ENCODE results near the gene PAX7.
A peak's percentile ranks its signal among the peaks of the same experiment; 100 is the strongest.
"Not testable (repeated sequence)": the region's sequence is repeated elsewhere in the genome, so short reads cannot be mapped to it uniquely, and the experiment has no call there.

The PAX7 gene

DNA sequence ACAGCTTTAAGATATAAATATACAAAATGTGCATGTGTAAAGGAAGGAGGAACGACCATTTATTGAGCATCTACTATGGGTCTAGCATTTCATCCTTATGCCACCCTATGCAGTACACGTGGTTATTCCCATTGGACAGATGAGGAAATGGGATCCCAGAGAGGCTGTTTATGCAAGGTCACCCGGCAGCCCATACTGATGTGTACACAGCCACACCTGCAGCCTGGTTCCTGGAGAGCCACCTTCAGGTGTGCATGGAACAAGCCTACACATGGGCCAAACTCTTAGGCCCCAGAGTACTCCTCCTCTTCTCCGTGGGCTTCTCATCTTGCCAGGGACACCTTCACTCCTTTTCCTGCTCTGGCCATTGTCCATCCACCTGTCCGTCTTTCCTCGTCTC lies 108.8 kb downstream of the PAX7 start:
- H3K4me3 ChIP-seq (ENCODE audit: low read depth, low read length): no peak overlapping the region
- DNase-seq (ENCODE audit: low read depth): no peak

GRCh38 chr1:18739897-18740296 lies 109.3 kb downstream of the PAX7 start:
- H3K4me3 ChIP-seq (ENCODE audit: low read depth, low read length): no peak overlapping the region
- no peak for DNase-seq (ENCODE audit: low read depth)

- DNase-seq (ENCODE audit: low read depth): no peak
- H3K4me3 ChIP-seq (ENCODE audit: low read depth, low read length): no peak overlapping the region
These were observed 110.0 kb downstream of the PAX7 start for GRCh38 chr1:18740617-18741016.

DNA sequence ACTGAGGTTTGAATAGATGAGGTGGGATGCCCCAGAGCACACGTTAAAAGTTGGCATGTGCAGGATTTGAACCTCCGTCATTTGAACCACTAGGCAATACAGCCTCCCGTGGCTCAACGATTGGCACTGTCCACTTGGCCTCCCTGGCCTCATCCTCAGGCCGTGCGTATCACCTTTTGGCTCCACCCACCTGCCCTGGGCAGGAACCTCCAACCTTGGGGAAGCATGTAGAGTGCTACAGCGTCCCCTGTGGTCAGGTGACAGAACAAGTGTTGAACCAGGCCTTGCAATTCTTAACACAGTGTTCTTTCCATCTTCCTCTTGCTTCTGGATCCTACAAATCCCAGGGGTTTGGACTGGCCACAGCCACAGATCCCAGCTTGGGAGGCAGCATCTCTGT lies 112.6 kb downstream of the PAX7 start:
- no peak overlapping the region for H3K4me3 ChIP-seq (ENCODE audit: low read depth, low read length)
- DNase-seq (ENCODE audit: low read depth): no peak

GRCh38 chr1:18744381-18744780 lies 113.7 kb downstream of the PAX7 start:
- not testable (repeated sequence) for H3K4me3 ChIP-seq (ENCODE audit: low read depth, low read length); DNase-seq (ENCODE audit: low read depth)

GRCh38 chr1:18746981-18747380 lies 116.3 kb downstream of the PAX7 start:
- DNase-seq (ENCODE audit: low read depth): no peak

DNA sequence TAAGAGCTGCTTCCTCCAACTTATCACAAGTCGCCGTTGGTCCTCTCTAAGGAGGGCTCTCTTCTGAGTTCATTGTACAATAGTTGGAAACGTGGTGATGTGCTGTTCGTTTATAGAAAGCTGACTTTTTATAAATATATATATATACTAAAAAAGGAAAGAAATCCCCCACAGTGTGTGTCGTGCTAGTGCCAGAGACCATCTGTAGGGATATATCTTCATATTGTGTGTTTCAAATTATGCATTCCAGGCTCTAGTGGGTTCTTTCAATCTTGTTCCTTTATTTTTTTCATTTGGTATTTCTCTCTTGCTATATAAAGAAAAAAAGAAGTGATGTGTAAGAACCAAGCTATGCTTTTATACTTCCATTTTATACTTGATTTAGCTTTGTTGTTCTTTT lies 117.0 kb downstream of the PAX7 start:
- H3K4me3 ChIP-seq (ENCODE audit: low read depth, low read length): no peak overlapping the region
- no peak for DNase-seq (ENCODE audit: low read depth)

More at GRCh38 chr1:18746981-18747380, 116.3 kb downstream of the PAX7 start:
- H3K4me3 ChIP-seq (ENCODE audit: low read depth, low read length): no peak overlapping the region

- DNase-seq (ENCODE audit: low read depth): no peak
- no peak overlapping the region for H3K4me3 ChIP-seq (ENCODE audit: low read depth, low read length)
These were observed 117.8 kb downstream of the PAX7 start for GRCh38 chr1:18748435-18748834.

DNA sequence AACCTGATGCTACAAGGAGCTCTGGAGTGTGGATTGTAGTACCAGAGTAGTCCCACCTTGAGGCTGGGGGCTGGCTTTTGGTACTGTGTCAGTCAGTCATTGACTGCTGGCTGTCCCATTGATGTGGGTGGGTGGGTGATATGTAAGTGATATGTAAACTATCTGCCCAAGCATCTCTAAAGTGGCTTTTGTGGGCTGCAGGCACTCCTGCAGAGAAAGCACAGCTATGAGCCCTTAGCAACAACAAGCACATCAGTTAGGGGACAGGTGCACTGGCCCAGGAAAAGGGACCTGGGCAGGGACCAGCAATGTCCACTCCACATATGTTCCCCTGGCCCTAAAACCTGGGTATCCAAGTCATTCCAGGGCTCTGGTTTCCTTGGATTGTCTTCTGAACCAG lies 118.9 kb downstream of the PAX7 start:
- no peak for DNase-seq (ENCODE audit: low read depth)
- no peak overlapping the region for H3K4me3 ChIP-seq (ENCODE audit: low read depth, low read length)

GRCh38 chr1:18750600-18750999 lies 120.0 kb downstream of the PAX7 start:
- DNase-seq (ENCODE audit: low read depth): no peak
- no peak overlapping the region for H3K4me3 ChIP-seq (ENCODE audit: low read depth, low read length)

DNA sequence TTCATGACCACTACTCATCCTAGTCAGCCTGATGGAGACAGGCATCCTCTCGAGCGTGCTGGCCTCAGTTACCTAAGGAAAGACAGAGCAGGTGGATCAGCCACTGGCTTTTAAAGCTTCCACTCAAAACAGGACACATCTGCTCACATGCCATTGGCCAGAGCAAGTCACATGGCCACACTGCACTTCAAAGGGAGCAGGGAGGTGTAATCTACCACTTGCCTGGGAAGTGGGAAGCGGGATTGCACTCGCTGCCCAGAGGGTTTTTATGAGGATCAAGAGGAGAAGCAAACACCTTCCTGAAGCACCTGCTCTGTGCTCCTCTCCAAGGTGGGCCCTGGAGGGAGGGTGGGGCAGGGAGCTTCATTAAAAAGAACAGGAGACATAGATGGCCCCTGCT lies 120.8 kb downstream of the PAX7 start:
- H3K4me3 ChIP-seq (ENCODE audit: low read depth, low read length): no peak overlapping the region
- DNase-seq (ENCODE audit: low read depth): no peak

DNA sequence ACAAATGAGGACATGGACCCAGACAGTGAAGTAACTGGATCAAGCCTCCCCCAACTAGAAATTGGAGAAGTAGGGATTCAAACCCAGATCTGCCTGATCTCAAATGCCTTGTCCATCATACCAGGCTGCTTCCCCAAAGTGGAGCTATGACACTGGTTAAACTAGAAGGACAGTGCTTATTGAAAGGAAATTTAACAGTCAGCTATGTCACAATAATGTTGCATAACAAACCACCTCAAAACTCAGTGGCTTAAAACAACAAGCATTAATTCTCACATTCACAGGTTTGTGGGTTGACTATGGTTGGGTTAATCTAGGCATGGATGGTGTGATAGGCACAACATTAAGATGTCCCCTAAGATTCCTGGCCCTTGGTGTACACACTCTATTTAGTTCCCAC lies 121.8 kb downstream of the PAX7 start:
- DNase-seq (ENCODE audit: low read depth): no peak
- no peak overlapping the region for H3K4me3 ChIP-seq (ENCODE audit: low read depth, low read length)

- no peak overlapping the region for H3K4me3 ChIP-seq (ENCODE audit: low read depth, low read length)
- DNase-seq (ENCODE audit: low read depth): no peak
These were observed 129.5 kb downstream of the PAX7 start for GRCh38 chr1:18760156-18760555.

DNA sequence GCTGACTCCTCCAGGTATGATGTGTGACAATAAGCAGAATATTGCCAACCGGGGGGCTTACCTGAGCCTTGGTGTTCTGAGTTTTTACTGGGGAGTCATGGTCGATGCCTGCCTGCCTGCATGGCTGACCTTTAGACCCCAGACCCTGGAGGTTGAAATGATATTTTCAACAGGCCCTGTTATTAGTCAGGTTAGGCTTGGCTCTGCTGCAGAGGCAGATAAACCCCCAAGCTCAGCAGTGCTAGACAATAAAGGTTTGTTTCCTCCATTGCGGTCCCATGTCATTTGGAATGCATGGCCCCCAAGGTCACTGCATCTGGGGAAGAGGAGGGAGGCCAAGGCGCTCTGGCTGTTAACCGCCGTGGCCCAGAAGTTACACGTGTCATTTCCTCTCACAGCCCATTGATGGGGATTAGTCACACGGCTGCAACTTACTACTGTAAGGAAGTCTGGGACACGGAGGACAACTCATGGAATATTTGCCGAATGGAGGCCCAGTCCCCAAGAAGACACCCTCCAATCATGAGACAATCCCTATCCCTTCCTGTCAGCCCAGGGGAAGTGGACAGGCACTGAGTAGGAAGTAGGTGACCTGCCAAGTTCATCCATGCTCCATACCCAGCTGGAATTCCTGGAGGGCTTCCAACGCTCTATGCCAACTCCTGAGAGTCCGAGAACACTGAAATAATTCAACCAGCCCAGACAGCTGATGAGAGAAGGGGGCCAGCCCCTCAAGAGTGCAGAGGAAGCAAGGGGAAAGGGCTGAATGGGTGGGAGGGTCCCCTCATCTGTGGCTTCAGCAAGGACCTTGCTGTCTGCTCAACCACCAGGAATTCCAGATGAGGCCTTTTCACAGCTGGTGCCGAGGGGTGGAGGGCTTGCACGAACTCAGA lies 131.5 kb downstream of the PAX7 start:
- H3K4me3 ChIP-seq (ENCODE audit: low read depth, low read length): no peak overlapping the region
- DNase-seq (ENCODE audit: low read depth): peak; percentile 12

DNA sequence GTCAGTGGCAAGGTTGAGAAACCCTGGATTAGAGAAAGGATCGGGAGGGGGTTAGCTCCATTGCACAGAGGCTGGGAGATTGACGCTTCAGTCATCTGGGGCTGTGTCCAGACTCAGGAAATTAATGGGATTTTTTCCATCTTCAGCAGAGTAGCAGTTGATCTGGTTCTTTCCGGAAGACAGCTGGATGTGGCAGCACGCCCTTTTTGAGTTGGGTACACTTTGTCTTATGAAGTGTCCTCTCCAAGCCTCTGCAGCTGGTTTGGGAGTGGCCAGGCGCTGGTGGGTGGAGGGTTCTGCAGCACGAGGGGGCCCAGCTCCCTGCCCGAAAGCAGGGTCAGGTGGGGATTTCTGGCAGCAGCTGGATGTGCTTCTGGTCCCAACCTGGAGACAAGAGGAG lies 133.7 kb downstream of the PAX7 start:
- no peak overlapping the region for H3K4me3 ChIP-seq (ENCODE audit: low read depth, low read length)
- peak; percentile 37 for DNase-seq (ENCODE audit: low read depth)

DNA sequence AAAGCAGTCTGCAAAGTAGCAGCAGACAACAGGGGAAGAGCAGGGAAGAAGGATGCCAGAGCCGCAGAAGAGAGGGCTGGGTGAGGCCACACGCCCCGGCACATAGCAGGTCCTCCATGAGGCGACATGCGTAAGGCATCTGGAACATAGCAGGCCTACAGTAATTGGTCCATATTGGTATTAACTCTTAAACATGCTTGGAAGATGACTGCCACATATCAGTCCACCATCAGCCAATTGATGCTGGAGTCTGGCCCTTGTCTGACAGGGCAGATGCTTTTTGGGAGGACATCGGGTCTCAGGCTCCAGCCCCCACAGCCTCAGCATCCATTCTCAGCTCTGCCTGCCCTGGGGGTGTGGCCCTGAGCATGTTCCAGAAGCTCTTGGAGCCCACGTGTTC lies 135.1 kb downstream of the PAX7 start:
- no peak for DNase-seq (ENCODE audit: low read depth)
- H3K4me3 ChIP-seq (ENCODE audit: low read depth, low read length): no peak overlapping the region

DNA sequence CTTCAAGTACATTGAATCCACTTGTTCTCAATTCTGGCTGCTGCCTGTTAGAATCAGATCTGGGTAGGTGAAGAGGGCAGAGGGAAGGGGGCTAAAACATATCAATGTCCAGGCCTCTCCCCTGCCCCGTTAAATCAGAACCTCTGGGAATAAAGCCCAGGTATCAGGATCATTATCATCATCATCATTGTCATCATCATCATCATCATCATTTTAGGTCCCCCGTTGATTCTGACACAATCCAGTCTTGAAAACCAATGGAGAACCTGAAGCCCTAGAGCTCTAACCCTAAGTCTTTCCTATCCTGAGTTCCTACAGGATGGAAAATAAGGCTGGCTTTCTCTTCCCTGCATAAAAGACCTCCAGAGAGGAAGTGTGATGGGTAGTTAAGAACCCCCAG lies 135.7 kb downstream of the PAX7 start:
- no peak overlapping the region for H3K4me3 ChIP-seq (ENCODE audit: low read depth, low read length)
- no peak for DNase-seq (ENCODE audit: low read depth)

DNA sequence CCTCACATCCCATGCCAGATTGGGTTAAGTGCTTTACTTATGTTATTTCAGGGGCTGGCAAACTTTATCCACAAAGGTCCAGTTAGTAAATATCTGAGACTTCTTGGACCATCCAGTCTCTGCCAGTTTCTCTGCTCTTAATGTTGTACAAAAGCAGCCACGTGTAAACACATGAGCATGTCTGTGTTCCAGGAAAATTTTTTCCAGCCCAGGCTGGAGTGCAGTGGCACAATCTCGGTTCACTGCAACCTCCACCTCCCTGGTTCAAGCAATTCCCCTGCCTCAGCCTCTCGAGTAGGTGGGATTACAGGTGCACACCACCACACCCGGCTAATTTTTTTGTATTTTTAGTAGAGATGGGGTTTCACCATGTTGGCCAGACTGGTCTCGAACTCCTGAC lies 136.9 kb downstream of the PAX7 start:
- not testable (repeated sequence) for H3K4me3 ChIP-seq (ENCODE audit: low read depth, low read length); DNase-seq (ENCODE audit: low read depth)

DNA sequence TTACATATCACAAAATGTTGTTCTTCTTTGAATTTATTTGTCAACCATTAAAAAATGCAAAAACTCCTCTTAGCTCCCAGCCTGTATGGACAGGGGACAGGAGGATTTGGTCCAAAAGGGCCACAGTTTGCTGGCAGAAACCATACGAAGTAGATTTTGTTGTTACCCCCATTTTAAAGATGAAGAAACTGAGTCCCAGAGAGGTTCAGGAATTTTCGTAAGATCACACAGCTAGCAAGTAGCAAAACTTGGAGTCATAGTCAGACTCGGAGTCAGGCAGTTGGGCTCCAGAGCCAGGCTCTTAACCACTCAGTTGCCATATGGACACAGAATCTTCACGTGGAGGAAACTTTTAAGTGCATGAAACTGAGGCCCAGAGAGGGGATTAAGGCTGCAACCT lies 137.4 kb downstream of the PAX7 start:
- no peak overlapping the region for H3K4me3 ChIP-seq (ENCODE audit: low read depth, low read length)
- DNase-seq (ENCODE audit: low read depth): no peak

DNA sequence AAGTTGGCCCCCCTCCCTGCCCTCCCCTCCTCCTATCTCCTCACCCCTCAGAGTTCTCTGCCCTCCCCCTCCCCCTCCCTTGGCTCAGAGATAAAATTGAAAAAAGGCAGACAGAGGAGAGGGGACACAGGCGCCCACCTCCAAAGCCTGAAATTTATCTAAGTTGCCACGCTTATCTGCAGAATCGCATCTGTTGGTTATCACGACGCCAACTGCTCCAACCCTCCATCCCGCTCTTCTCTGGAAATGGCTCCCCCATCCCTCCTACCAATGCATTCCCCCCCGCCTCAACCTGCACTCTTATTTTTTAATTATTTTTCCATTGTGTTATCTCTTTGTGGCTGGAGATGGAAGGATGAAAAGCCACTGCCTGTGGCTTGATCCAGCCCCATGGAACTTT lies 138.5 kb downstream of the PAX7 start:
- DNase-seq (ENCODE audit: low read depth): no peak

DNA sequence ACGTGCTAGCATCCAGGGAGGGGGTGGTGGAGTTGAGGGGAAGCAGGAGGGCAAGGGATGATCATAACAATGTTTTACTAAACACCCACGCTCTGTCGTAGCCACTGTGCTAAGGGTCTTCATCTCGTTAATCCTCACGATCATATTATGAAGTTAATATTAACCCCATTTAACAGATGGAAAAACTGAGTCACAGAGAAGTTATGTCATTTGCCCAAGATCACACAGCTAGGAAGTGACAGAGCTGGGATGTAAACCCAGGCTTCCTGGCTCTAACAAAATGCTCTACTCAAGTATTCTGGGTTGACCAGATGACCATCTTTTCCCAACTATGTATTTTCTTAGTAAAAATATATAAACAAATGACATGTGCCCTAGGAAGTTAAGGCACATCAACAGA lies 140.2 kb downstream of the PAX7 start:
- no peak for DNase-seq (ENCODE audit: low read depth)
- no peak overlapping the region for H3K4me3 ChIP-seq (ENCODE audit: low read depth, low read length)

More for the DNA sequence above, 138.5 kb downstream of the PAX7 start:
- H3K4me3 ChIP-seq (ENCODE audit: low read depth, low read length): no peak overlapping the region

All from skeletal muscle cell (primary cell).